Measurements from ENCODE around the gene CHST8.

GRCh38 chr19:33804021-33804799, 182.5 kb downstream of the CHST8 start:
- peak; percentile 83; the same call in 1 of the 2 replicates for TF ChIP-seq MAFG (CRISPR knock-in tag; IDR thresholded peaks at IDR 0.05)
- no peak for TF ChIP-seq BRF2 (CRISPR knock-in tag; IDR thresholded peaks at IDR 0.05)
- no peak; the same call in 1 of the 2 replicates for TF ChIP-seq SIN3A (IDR thresholded peaks at IDR 0.05; ENCODE audit: borderline replicate concordance, low read depth, low read length)
- no peak for TF ChIP-seq POLR2AphosphoS5 (IDR thresholded peaks at IDR 0.05; ENCODE audit: low read depth, low read length)
- no peak for TF ChIP-seq RERE (CRISPR knock-in tag; IDR thresholded peaks at IDR 0.05; ENCODE audit: low read depth)
- 0 out of 2 replicates have a peak, but pooled peaks have one; percentile 20 for TF ChIP-seq ZNF574 (CRISPR knock-in tag; IDR thresholded peaks at IDR 0.05)
- TF ChIP-seq ETS1 (CRISPR knock-in tag; IDR thresholded peaks at IDR 0.05) = no peak
- peak; percentile 27; the same call in 1 of the 2 replicates for TF ChIP-seq ZFY (CRISPR knock-in tag; IDR thresholded peaks at IDR 0.05)
- TF ChIP-seq CREB1 (IDR thresholded peaks at IDR 0.05) = peak; percentile 84
- TF ChIP-seq CREB1 (CRISPR knock-in tag; IDR thresholded peaks at IDR 0.05) = peak; percentile 60; the same call in 1 of the 2 replicates
- peak; percentile 51; the same call in 1 of the 2 replicates for TF ChIP-seq MED1 (CRISPR knock-in tag; IDR thresholded peaks at IDR 0.05)
- no peak for TF ChIP-seq REST (IDR thresholded peaks at IDR 0.05; ENCODE audit: borderline replicate concordance in 1 of 2, low read depth in 1 of 2, low read length in 2 of 2)
- TF ChIP-seq ATF5 (CRISPR knock-in tag; IDR thresholded peaks at IDR 0.05; ENCODE audit: low read depth) = no peak

All from HepG2 (cell line).